ENCODE measurements around the gene DNALI1. TPM values are rescaled to one million over a fixed set of nuclear protein-coding genes. Genes with fewer than 3 reads are reported as not detected.

Gene DNALI1
- polyA plus RNA-seq (2012; rRNA removed): 16.5 and 17.4 TPM in 2 replicates
- 10.6 and 16.6 TPM in 2 replicates for polyA plus RNA-seq (2012; cell fraction: cytosol; rRNA removed)
- polyA plus RNA-seq (2012; cell fraction: nucleus; rRNA removed): 53.6 and 54.0 TPM in 2 replicates

DNA sequence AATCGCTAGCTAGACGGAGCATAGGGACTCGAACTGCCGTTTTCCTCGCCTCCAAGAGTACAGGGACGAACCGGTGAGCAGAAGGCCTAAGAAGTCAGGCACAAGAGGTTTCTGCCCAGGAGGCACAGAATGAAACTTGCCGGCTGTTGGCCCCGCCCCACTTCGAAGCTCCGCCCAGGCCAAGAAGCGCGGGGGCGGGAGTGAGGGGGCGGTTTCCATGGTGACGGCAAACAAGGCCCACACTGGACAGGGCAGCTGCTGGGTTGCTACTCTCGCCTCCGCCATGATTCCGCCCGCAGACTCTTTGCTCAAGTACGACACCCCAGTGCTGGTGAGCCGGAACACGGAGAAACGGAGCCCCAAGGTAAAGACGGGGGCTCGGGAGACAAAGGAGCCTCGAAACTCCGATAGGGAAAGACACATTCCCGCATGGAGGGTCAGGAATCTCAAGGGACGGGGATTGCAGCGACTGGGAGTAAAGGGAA lies at the start of gene DNALI1:
Gene DNALI1 (plus strand): TSS at position 229 of the 485 bp plus-strand sequence. CDS start 55 bp downstream, at position 284.
- 12% methylated on average over 30 of the region's 31 CpGs for WGBS (ENCODE audit: low lambda C conversion rate)
- H3K9me3 ChIP-seq: no peaks in the 10 kb centered on the region
- H3K9ac ChIP-seq: peak within 1 kb of the TSS; percentile 73
- peaks cover 23% of the 10 kb centered on the region for H3K79me2 ChIP-seq (ENCODE audit: insufficient read depth)
- H4K20me1 ChIP-seq (ENCODE audit: insufficient read depth): peaks cover 4% of the 10 kb centered on the region; the same call in 1 of the 2 replicates
- peak within 1 kb of the TSS; percentile 93 for H2AFZ ChIP-seq (ENCODE audit: low read depth)
- peaks cover 9 to 11% of the 10 kb centered on the region in 2 experiments for H3K36me3 ChIP-seq (replicated peaks in 1 of 2; ENCODE audit: control insufficient read depth in 1 of 2, insufficient read depth in 2 of 2, low read length in 1 of 2)
- peaks cover 4% of the 10 kb centered on the region for H3F3A ChIP-seq (replicated peaks; ENCODE audit: insufficient read depth)
- peak; percentile 92 for TF ChIP-seq MXI1 (IDR thresholded peaks at IDR 0.05; ENCODE audit: low read depth, low read length)
- TF ChIP-seq GABPA (IDR thresholded peaks at IDR 0.05; ENCODE audit: low read depth): no peak
- peak; percentile 82 for TF ChIP-seq POLR2AphosphoS5 (IDR thresholded peaks at IDR 0.05; ENCODE audit: low read depth, low read length)
- TF ChIP-seq, protein P1, sequence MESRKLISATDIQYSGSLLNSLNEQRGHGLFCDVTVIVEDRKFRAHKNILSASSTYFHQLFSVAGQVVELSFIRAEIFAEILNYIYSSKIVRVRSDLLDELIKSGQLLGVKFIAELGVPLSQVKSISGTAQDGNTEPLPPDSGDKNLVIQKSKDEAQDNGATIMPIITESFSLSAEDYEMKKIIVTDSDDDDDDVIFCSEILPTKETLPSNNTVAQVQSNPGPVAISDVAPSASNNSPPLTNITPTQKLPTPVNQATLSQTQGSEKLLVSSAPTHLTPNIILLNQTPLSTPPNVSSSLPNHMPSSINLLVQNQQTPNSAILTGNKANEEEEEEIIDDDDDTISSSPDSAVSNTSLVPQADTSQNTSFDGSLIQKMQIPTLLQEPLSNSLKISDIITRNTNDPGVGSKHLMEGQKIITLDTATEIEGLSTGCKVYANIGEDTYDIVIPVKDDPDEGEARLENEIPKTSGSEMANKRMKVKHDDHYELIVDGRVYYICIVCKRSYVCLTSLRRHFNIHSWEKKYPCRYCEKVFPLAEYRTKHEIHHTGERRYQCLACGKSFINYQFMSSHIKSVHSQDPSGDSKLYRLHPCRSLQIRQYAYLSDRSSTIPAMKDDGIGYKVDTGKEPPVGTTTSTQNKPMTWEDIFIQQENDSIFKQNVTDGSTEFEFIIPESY (IDR thresholded peaks at IDR 0.05; ENCODE audit: borderline replicate concordance, low read depth): no peak
- TF ChIP-seq RFX5 (IDR thresholded peaks at IDR 0.05; ENCODE audit: low read length): 0 out of 2 replicates have a peak, but pooled peaks have one; percentile 11
- TF ChIP-seq, protein P2, sequence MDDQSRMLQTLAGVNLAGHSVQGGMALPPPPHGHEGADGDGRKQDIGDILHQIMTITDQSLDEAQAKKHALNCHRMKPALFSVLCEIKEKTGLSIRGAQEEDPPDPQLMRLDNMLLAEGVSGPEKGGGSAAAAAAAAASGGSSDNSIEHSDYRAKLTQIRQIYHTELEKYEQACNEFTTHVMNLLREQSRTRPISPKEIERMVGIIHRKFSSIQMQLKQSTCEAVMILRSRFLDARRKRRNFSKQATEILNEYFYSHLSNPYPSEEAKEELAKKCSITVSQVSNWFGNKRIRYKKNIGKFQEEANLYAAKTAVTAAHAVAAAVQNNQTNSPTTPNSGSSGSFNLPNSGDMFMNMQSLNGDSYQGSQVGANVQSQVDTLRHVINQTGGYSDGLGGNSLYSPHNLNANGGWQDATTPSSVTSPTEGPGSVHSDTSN (IDR thresholded peaks at IDR 0.05): no peak
- TF ChIP-seq TEAD4 (IDR thresholded peaks at IDR 0.05; ENCODE audit: borderline replicate concordance, insufficient read depth): no peak
- no peak for TF ChIP-seq NFIC (IDR thresholded peaks at IDR 0.05; ENCODE audit: borderline replicate concordance)
- TF ChIP-seq, protein P3, sequence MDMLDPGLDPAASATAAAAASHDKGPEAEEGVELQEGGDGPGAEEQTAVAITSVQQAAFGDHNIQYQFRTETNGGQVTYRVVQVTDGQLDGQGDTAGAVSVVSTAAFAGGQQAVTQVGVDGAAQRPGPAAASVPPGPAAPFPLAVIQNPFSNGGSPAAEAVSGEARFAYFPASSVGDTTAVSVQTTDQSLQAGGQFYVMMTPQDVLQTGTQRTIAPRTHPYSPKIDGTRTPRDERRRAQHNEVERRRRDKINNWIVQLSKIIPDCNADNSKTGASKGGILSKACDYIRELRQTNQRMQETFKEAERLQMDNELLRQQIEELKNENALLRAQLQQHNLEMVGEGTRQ (IDR thresholded peaks at IDR 0.05; ENCODE audit: borderline replicate concordance, low read depth, low read length): no peak
- TF ChIP-seq RCOR1 (IDR thresholded peaks at IDR 0.05; ENCODE audit: low read length): no peak
- TF ChIP-seq, protein P4, sequence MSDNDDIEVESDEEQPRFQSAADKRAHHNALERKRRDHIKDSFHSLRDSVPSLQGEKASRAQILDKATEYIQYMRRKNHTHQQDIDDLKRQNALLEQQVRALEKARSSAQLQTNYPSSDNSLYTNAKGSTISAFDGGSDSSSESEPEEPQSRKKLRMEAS (IDR thresholded peaks at IDR 0.05; ENCODE audit: low read depth): peak; percentile 94
- peak; percentile 82; the same call in 1 of the 2 replicates for TF ChIP-seq YY1 (IDR thresholded peaks at IDR 0.05; ENCODE audit: low read depth)
- TF ChIP-seq, protein P5, sequence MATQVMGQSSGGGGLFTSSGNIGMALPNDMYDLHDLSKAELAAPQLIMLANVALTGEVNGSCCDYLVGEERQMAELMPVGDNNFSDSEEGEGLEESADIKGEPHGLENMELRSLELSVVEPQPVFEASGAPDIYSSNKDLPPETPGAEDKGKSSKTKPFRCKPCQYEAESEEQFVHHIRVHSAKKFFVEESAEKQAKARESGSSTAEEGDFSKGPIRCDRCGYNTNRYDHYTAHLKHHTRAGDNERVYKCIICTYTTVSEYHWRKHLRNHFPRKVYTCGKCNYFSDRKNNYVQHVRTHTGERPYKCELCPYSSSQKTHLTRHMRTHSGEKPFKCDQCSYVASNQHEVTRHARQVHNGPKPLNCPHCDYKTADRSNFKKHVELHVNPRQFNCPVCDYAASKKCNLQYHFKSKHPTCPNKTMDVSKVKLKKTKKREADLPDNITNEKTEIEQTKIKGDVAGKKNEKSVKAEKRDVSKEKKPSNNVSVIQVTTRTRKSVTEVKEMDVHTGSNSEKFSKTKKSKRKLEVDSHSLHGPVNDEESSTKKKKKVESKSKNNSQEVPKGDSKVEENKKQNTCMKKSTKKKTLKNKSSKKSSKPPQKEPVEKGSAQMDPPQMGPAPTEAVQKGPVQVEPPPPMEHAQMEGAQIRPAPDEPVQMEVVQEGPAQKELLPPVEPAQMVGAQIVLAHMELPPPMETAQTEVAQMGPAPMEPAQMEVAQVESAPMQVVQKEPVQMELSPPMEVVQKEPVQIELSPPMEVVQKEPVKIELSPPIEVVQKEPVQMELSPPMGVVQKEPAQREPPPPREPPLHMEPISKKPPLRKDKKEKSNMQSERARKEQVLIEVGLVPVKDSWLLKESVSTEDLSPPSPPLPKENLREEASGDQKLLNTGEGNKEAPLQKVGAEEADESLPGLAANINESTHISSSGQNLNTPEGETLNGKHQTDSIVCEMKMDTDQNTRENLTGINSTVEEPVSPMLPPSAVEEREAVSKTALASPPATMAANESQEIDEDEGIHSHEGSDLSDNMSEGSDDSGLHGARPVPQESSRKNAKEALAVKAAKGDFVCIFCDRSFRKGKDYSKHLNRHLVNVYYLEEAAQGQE (IDR thresholded peaks at IDR 0.05; ENCODE audit: low read depth, low read length): no peak
- TF ChIP-seq NRF1 (IDR thresholded peaks at IDR 0.05; ENCODE audit: low read depth, low read length): 0 out of 2 replicates have a peak, but pooled peaks have one; percentile 9
- TF ChIP-seq SMC3 (IDR thresholded peaks at IDR 0.05; ENCODE audit: low read depth, low read length): no peak
- TF ChIP-seq MEF2A (IDR thresholded peaks at IDR 0.05; ENCODE audit: borderline replicate concordance, low read depth): no peak
- peak; percentile 47; the same call in 1 of the 2 replicates for TF ChIP-seq TAF1 (IDR thresholded peaks at IDR 0.05; ENCODE audit: borderline replicate concordance, low read depth, low read length)
- H3K27ac ChIP-seq (ENCODE audit: low read depth in 2 of 2, low read length in 1 of 2): peak within 1 kb of the TSS; percentile 38 to 65; a peak in 2 of 4 replicates
- H3K4me2 ChIP-seq: peak within 1 kb of the TSS; percentile 77
- no peaks in the 10 kb centered on the region for H3K27me3 ChIP-seq (ENCODE audit: insufficient read depth)
- POLR2A ChIA-PET: interaction anchor here (0.6 kb wide), 1 partner anchor 61 kb away, joined by 3 read pairs; no protein-coding TSS in a partner anchor
- peak; percentile 95 for DNase-seq
- H3K4me1 ChIP-seq (ENCODE audit: control insufficient read depth in 1 of 2, insufficient read depth in 2 of 2, low read depth in 1 of 2, low read length in 1 of 2): peaks cover 3 to 23% of the 10 kb centered on the region in 2 experiments; a peak in 2 of 4 replicates
- CTCF ChIA-PET: interaction anchor here (0.7 to 1.5 kb wide), 6 partner anchors 27 to 125 kb away, joined by 3 to 7 read pairs (median 4); no protein-coding TSS in a partner anchor
- peak within 1 kb of the TSS; percentile 61 for H3K4me3 ChIP-seq (ENCODE audit: low read depth in 2 of 2, low read length in 1 of 2)
- H3K9me2 ChIP-seq: no peaks in the 10 kb centered on the region

All from SK-N-SH (cell line).